Measurements from ENCODE around the gene DPH6.
"Not testable (repeated sequence)": the region's sequence is repeated elsewhere in the genome, so short reads cannot be mapped to it uniquely, and the experiment has no call there.

The DPH6 gene

DNA sequence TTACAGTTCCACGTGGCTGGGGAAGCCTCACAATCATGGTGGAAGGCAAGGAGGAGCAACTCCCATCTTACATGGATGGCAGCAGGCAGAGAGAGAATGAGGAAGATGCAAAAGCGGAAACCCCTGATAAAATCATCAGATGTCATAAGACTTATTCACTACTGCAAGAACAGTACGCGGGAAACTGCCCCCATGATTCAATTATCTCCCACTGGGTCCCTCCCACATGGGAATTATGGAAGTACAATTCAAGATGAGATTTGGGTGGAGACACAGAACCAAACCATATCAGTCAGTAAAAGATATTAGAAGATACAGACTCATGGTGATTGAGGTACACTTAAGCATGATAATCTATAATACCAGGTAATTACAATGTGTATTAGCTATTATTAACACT is 217.1 kb downstream of the DPH6 start:
- H3K27me3 ChIP-seq (ENCODE audit: control insufficient read depth in 2 of 2, insufficient read depth in 2 of 2, low read length in 2 of 2); H3K36me3 ChIP-seq (ENCODE audit: control insufficient read depth in 2 of 2, insufficient read depth in 2 of 2, low read length in 2 of 2); H3K9ac ChIP-seq (ENCODE audit: low read depth in 1 of 2, low read length in 2 of 2): not testable (repeated sequence)

DNA sequence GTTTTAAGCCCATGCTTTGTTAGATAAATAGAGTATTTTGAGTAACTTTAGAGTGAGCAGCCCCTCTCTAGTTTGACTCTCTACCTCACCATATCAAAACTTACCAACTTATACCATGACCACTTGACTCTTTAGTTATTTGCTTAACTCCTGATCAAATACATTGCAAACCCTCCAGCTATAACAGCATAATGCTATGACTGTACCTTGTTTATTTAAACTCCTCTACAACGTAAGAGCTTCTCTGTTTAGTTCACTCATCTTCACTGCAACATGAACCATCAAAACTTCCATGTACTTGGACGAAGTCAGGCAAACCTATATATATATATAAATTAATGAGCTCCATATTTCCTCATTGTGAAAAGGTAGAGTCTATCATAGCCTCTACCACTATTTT is 218.2 kb downstream of the DPH6 start:
- no peaks in the 10 kb centered on the region for H3K36me3 ChIP-seq (ENCODE audit: control insufficient read depth in 2 of 2, insufficient read depth in 2 of 2, low read length in 2 of 2)
- peaks cover 0 to 6% of the 10 kb centered on the region in 2 donors for H3K4me1 ChIP-seq (ENCODE audit: control insufficient read depth in 2 of 2, insufficient read depth in 2 of 2, low read length in 2 of 2)
- H3K27me3 ChIP-seq (ENCODE audit: control insufficient read depth in 2 of 2, insufficient read depth in 2 of 2, low read length in 2 of 2), result no peaks in the 10 kb centered on the region
- no peaks in the 10 kb centered on the region for H3K9me3 ChIP-seq (ENCODE audit: control insufficient read depth in 2 of 2, low read length in 2 of 2)
- H3K9ac ChIP-seq (ENCODE audit: low read depth in 1 of 2, low read length in 2 of 2), result no peak overlapping the region
- no peak overlapping the region for H3K4me3 ChIP-seq (ENCODE audit: low read length in 2 of 2)
- no peak overlapping the region for H3K27ac ChIP-seq (ENCODE audit: low read depth in 2 of 2, low read length in 2 of 2)

More for the DNA sequence above, 217.1 kb downstream of the DPH6 start:
- H3K4me1 ChIP-seq (ENCODE audit: control insufficient read depth in 2 of 2, insufficient read depth in 2 of 2, low read length in 2 of 2); H3K4me3 ChIP-seq (ENCODE audit: low read length in 2 of 2); H3K9me3 ChIP-seq (ENCODE audit: control insufficient read depth in 2 of 2, low read length in 2 of 2); H3K27ac ChIP-seq (ENCODE audit: low read depth in 2 of 2, low read length in 2 of 2): not testable (repeated sequence)

DNA sequence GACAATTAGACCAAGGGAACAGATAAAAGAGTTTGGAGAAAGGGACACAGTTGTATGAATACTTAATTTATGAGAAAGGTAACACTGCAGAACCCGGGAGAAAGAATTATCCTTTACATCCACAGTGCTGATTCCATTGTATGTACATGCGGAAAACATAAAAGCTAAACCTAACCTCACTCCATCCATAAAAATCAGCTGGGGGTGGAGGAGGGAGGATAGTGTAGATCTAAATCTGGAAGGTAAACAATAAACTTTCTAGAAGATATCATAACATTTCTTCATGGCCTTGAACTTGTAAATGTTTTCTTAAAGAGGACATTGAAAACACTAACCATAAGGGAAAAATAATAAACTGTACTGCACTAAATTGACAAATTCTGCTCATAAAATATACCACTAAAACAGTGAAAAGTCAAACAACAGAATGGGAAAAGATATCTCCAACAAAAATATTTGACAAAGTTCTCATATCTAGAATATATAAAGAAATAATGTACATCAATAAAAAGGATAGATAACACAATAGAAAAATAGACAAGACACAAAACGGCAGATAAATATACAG is 220.5 kb downstream of the DPH6 start:
- Histone ChIP-seq H3K9me3 (ENCODE audit: control insufficient read depth in 2 of 2, low read length in 2 of 2) (no peaks in the 10 kb centered on the region), H3K27ac (ENCODE audit: low read depth in 2 of 2, low read length in 2 of 2) (no peak overlapping the region), H3K4me3 (ENCODE audit: low read length in 2 of 2) (no peak overlapping the region), H3K27me3 (ENCODE audit: control insufficient read depth in 2 of 2, insufficient read depth in 2 of 2, low read length in 2 of 2) (no peaks in the 10 kb centered on the region), H3K4me1 (ENCODE audit: control insufficient read depth in 2 of 2, insufficient read depth in 2 of 2, low read length in 2 of 2) (peaks cover 1 to 6% of the 10 kb centered on the region in 2 donors), H3K36me3 (ENCODE audit: control insufficient read depth in 2 of 2, insufficient read depth in 2 of 2, low read length in 2 of 2) (no peaks in the 10 kb centered on the region), H3K9ac (ENCODE audit: low read depth in 1 of 2, low read length in 2 of 2) (no peak overlapping the region)

DNA sequence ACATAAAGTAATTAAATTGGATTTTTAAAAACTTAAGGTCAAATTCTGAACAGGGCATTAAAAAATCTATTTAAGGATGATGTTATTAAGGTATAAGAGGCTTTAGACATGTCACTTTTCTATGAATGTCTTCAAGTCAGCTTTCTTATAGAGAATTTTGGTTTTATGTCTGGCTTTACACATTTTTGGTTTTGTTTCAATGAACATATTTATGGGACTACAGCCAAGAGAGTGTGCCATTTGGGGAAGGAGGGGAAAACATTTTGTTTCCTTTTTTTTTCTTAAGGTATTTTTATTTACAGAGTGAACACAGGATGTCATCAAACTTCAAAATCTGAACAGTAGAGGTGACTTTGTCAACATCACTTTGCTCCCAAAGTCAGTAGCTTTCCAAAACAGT is 222.8 kb downstream of the DPH6 start:
- Histone ChIP-seq H3K4me1 (ENCODE audit: control insufficient read depth in 2 of 2, insufficient read depth in 2 of 2, low read length in 2 of 2) (peaks cover 5 to 6% of the 10 kb centered on the region in 2 donors), H3K4me3 (ENCODE audit: low read length in 2 of 2) (no peak overlapping the region), H3K36me3 (ENCODE audit: control insufficient read depth in 2 of 2, insufficient read depth in 2 of 2, low read length in 2 of 2) (no peaks in the 10 kb centered on the region), H3K27ac (ENCODE audit: low read depth in 2 of 2, low read length in 2 of 2) (no peak overlapping the region), H3K9ac (ENCODE audit: low read depth in 1 of 2, low read length in 2 of 2) (no peak overlapping the region), H3K27me3 (ENCODE audit: control insufficient read depth in 2 of 2, insufficient read depth in 2 of 2, low read length in 2 of 2) (no peaks in the 10 kb centered on the region), H3K9me3 (ENCODE audit: control insufficient read depth in 2 of 2, low read length in 2 of 2) (no peaks in the 10 kb centered on the region)

DNA sequence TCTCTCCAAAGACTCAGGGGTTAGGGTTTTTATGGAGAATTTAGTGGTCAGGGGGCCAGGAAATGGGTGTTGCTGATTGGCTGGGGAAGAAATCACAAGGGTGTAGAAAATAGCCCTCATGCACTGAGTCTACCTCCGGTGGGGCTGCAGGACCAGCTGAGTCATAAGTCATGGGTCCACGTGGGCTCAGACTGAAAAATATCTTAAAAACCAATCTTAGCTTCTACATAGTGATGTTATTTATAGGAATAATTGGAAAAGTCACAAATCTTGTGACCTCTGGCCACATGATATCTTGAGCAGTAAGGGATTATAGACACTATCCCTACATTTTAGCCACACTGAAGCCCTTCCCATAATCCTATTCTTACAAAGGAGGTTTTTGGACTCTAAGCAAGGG is 224.0 kb downstream of the DPH6 start:
- Histone ChIP-seq H3K9ac (ENCODE audit: low read depth in 1 of 2, low read length in 2 of 2) (no peak overlapping the region), H3K4me3 (ENCODE audit: low read length in 2 of 2) (no peak overlapping the region), H3K27ac (ENCODE audit: low read depth in 2 of 2, low read length in 2 of 2) (no peak overlapping the region), H3K9me3 (ENCODE audit: control insufficient read depth in 2 of 2, low read length in 2 of 2) (no peaks in the 10 kb centered on the region), H3K27me3 (ENCODE audit: control insufficient read depth in 2 of 2, insufficient read depth in 2 of 2, low read length in 2 of 2) (no peaks in the 10 kb centered on the region), H3K4me1 (ENCODE audit: control insufficient read depth in 2 of 2, insufficient read depth in 2 of 2, low read length in 2 of 2) (peaks cover 5 to 6% of the 10 kb centered on the region in 2 donors), H3K36me3 (ENCODE audit: control insufficient read depth in 2 of 2, insufficient read depth in 2 of 2, low read length in 2 of 2) (no peaks in the 10 kb centered on the region)

DNA sequence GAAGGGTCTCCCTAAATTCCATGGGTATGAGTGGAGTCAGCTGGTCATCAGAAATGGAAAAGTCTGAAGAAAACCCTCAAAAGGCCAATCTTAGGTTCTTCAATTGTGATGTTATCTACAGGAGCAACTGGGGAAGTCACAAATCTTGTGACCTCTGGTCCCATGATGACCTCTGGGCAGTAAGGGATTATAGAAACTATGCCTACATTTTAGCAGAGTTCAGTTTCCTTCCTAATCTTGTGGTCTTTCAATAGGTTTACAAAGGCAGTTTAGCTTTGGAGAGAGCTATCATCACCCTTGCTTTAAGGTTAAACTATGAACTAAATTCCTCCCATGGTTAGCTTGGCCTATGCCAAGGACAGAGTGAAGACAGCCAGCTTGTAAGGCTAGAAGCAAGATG is 225.1 kb downstream of the DPH6 start:
- H3K4me1 ChIP-seq (ENCODE audit: control insufficient read depth in 2 of 2, insufficient read depth in 2 of 2, low read length in 2 of 2), result peaks cover 5 to 6% of the 10 kb centered on the region in 2 donors
- H3K4me3 ChIP-seq (ENCODE audit: low read length in 2 of 2), result no peak overlapping the region
- H3K27me3 ChIP-seq (ENCODE audit: control insufficient read depth in 2 of 2, insufficient read depth in 2 of 2, low read length in 2 of 2), result no peaks in the 10 kb centered on the region
- H3K36me3 ChIP-seq (ENCODE audit: control insufficient read depth in 2 of 2, insufficient read depth in 2 of 2, low read length in 2 of 2), result no peaks in the 10 kb centered on the region
- no peak overlapping the region for H3K27ac ChIP-seq (ENCODE audit: low read depth in 2 of 2, low read length in 2 of 2)
- no peak overlapping the region for H3K9ac ChIP-seq (ENCODE audit: low read depth in 1 of 2, low read length in 2 of 2)
- H3K9me3 ChIP-seq (ENCODE audit: control insufficient read depth in 2 of 2, low read length in 2 of 2), result no peaks in the 10 kb centered on the region

Measured in mucosa of rectum (tissue), 2 donors.